Measurements from ENCODE around the gene RGMA. TPM values are rescaled to one million over a fixed set of nuclear protein-coding genes. Genes with fewer than 3 reads are reported as not detected.

The RGMA gene
- total and polyA plus RNA-seq, 2 donors (not counting 1 experiment from before 2014, with no cell fraction given) = not detected

DNA sequence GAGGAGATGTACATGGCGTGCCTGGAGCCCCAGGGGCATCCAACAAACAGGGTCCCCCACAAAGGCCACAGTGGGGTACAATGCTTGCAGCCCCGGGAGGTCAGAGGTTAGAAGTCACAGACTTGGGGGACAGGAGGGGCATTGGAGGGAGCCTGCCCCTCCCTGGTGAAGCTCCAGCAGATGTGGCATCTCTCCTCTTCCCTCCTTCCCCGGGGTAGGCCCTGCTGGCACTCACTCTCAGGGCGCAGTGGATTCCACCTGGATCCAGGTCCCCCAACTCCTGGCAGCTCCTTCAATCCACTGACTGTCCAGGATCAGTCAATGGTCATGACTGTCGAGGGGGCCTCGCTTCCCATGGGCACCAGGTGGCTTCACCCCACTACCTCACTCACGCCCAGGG lies 32.2 kb downstream of the RGMA start:
- Histone ChIP-seq H3K4me1 (ENCODE audit: control insufficient read depth in 2 of 2, insufficient read depth in 2 of 2, low read length in 2 of 2) (no peaks in the 10 kb centered on the region), H3K4me2 (replicated peaks; ENCODE audit: low read depth, low read length, poor library complexity, severe bottlenecking) (no peak overlapping the region), H3K27me3 (replicated peaks in 1 of 4; ENCODE audit: control extremely low read depth in 1 of 4, control insufficient read depth in 3 of 4, insufficient read depth in 4 of 4, low read length in 3 of 4) (no peaks in the 10 kb centered on the region), H3K27ac (ENCODE audit: low read length in 2 of 2) (no peak overlapping the region), H3K4me3 (ENCODE audit: control extremely low read depth in 1 of 5, extremely low read depth in 1 of 5, insufficient read depth in 1 of 5, low read depth in 2 of 5, low read length in 4 of 5) (no peak overlapping the region), H2AFZ (ENCODE audit: insufficient read depth, low read depth, low read length, poor library complexity, severe bottlenecking) (no peak overlapping the region), H3K79me2 (ENCODE audit: control insufficient read depth, insufficient read depth, low read length) (no peaks in the 10 kb centered on the region), H3K36me3 (replicated peaks in 1 of 2; ENCODE audit: control extremely low read depth in 1 of 2, control insufficient read depth in 1 of 2, extremely low read depth in 1 of 2, insufficient read depth in 2 of 2, low read length in 1 of 2) (no peaks in the 10 kb centered on the region), H3K9me3 (ENCODE audit: control extremely low read depth in 1 of 3, control insufficient read depth in 2 of 3, insufficient read depth in 1 of 3, low read length in 2 of 3) (no peaks in the 10 kb centered on the region), H4K20me1 (ENCODE audit: control insufficient read depth, insufficient read depth, low read length, poor library complexity, severe bottlenecking) (no peaks in the 10 kb centered on the region), H3K9ac (ENCODE audit: low read length) (no peak overlapping the region)
- ChIA-PET POLR2A (no interaction called here), CTCF (no interaction called here)
- Mint-ChIP-seq H3K27ac (no peak overlapping the region), H3K4me3 (no peak overlapping the region), H3K27me3 (peaks cover 8% of the 10 kb centered on the region), H3K4me1 (no peaks in the 10 kb centered on the region), H3K9me3 (ENCODE audit: insufficient read depth) (no peaks in the 10 kb centered on the region)
- intact Hi-C loops (cut with micrococcal nuclease) = no loop called here
- TF ChIP-seq, protein P1, sequence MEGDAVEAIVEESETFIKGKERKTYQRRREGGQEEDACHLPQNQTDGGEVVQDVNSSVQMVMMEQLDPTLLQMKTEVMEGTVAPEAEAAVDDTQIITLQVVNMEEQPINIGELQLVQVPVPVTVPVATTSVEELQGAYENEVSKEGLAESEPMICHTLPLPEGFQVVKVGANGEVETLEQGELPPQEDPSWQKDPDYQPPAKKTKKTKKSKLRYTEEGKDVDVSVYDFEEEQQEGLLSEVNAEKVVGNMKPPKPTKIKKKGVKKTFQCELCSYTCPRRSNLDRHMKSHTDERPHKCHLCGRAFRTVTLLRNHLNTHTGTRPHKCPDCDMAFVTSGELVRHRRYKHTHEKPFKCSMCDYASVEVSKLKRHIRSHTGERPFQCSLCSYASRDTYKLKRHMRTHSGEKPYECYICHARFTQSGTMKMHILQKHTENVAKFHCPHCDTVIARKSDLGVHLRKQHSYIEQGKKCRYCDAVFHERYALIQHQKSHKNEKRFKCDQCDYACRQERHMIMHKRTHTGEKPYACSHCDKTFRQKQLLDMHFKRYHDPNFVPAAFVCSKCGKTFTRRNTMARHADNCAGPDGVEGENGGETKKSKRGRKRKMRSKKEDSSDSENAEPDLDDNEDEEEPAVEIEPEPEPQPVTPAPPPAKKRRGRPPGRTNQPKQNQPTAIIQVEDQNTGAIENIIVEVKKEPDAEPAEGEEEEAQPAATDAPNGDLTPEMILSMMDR (IDR thresholded peaks at IDR 0.05) = no peak
- no peak for TF ChIP-seq EZH2 (IDR thresholded peaks at IDR 0.05; ENCODE audit: borderline replicate concordance, insufficient read depth, low read depth, low read length, poor library complexity, severe bottlenecking)
- ATAC-seq (ENCODE audit: low read depth) (no peak), DNase-seq (no peak)
- WGBS (ENCODE audit: insufficient coverage) = 74% methylated on average over 4 of the region's 7 CpGs

DNA sequence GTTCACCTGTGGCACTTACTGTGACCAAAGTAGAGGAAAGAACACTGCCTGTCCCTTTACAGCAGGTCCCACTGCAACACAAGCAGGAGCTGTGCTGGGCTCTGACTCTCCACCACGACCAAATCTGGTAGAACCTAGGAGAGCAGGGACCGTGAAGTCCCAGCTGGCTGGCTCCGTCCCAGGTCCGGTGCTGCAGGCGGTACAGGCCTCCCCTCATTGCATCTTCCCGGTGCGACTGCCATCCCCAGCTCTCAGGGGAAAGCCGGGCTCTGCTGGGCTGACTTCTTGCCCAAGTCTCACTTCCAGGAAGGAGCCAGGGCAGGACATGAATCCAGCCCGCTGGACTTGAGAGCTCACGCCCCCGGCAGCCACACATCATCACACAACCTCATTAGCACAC lies 33.8 kb downstream of the RGMA start:
- Histone ChIP-seq H3K27ac (ENCODE audit: low read length in 2 of 2) (no peak overlapping the region), H3K9me3 (ENCODE audit: control extremely low read depth in 1 of 3, control insufficient read depth in 2 of 3, insufficient read depth in 1 of 3, low read length in 2 of 3) (no peaks in the 10 kb centered on the region), H4K20me1 (ENCODE audit: control insufficient read depth, insufficient read depth, low read length, poor library complexity, severe bottlenecking) (no peaks in the 10 kb centered on the region), H3K4me3 (ENCODE audit: control extremely low read depth in 1 of 5, extremely low read depth in 1 of 5, insufficient read depth in 1 of 5, low read depth in 2 of 5, low read length in 4 of 5) (no peak overlapping the region), H3K4me1 (ENCODE audit: control insufficient read depth in 2 of 2, insufficient read depth in 2 of 2, low read length in 2 of 2) (no peaks in the 10 kb centered on the region), H3K9ac (ENCODE audit: low read length) (no peak overlapping the region), H2AFZ (ENCODE audit: insufficient read depth, low read depth, low read length, poor library complexity, severe bottlenecking) (no peak overlapping the region), H3K79me2 (ENCODE audit: control insufficient read depth, insufficient read depth, low read length) (no peaks in the 10 kb centered on the region), H3K36me3 (replicated peaks in 1 of 2; ENCODE audit: control extremely low read depth in 1 of 2, control insufficient read depth in 1 of 2, extremely low read depth in 1 of 2, insufficient read depth in 2 of 2, low read length in 1 of 2) (no peaks in the 10 kb centered on the region), H3K4me2 (replicated peaks; ENCODE audit: low read depth, low read length, poor library complexity, severe bottlenecking) (no peak overlapping the region), H3K27me3 (replicated peaks in 1 of 4; ENCODE audit: control extremely low read depth in 1 of 4, control insufficient read depth in 3 of 4, insufficient read depth in 4 of 4, low read length in 3 of 4) (no peaks in the 10 kb centered on the region)
- TF ChIP-seq, protein P1 (IDR thresholded peaks at IDR 0.05) = no peak
- no peak for TF ChIP-seq EZH2 (IDR thresholded peaks at IDR 0.05; ENCODE audit: borderline replicate concordance, insufficient read depth, low read depth, low read length, poor library complexity, severe bottlenecking)
- Mint-ChIP-seq H3K4me3 (no peak overlapping the region), H3K9me3 (ENCODE audit: insufficient read depth) (no peaks in the 10 kb centered on the region), H3K27ac (no peak overlapping the region), H3K27me3 (peaks cover 8% of the 10 kb centered on the region), H3K4me1 (no peaks in the 10 kb centered on the region)
- ChIA-PET POLR2A (no interaction called here), CTCF (no interaction called here)
- 94% methylated on average over 11 of the region's 11 CpGs for WGBS (ENCODE audit: insufficient coverage)
- no peak for ATAC-seq (ENCODE audit: low read depth)
- intact Hi-C loops (cut with micrococcal nuclease) = no loop called here
- DNase-seq = no peak
